Measurements from ENCODE around the gene PRDM16. TPM values are rescaled to one million over a fixed set of nuclear protein-coding genes. Genes with fewer than 3 reads are reported as not detected.

PRDM16 gene
- polyA plus RNA-seq, 1 of the 3 experiments (the other 2 are of a cell fraction): not detected

DNA sequence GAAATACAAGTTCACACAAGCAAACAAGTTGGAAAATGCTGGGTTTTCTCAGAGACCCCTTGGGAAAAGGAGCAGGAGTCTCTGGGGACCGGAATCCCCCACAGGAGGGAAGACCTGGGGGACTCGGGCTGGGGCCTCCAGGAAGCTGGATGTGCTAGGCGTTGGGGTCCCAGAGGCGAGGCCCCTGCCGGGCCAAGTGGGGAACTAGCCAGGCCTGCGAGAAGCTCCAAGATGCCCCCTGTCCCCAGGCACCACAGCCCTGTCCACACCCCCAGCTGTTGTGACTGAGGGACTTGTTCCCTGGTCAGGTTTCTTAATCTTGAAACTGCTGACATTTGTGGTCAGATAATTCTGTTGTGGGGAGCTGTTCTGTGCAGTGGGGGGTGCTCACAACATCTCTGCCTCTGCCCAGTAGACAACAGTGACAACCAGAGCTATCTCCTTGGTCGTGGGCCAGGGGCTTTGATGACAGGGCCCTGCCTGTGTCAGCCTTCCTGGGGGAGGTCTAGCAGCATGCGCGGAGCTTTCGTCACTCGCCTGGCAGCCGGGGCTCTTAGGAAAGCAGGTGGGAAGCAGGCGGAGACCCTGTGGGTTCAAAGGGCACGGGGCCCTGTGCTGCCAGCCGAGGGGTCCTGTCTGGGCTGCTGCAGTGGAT lies 259.1 kb downstream of the PRDM16 start:
- Histone ChIP-seq H3K4me1 (ENCODE audit: control insufficient read depth in 1 of 2, insufficient read depth in 2 of 2, low read depth in 1 of 2, low read length in 1 of 2) (no peaks in the 10 kb centered on the region), H3K79me2 (ENCODE audit: insufficient read depth) (no peaks in the 10 kb centered on the region), H3K36me3 (replicated peaks in 1 of 2; ENCODE audit: control insufficient read depth in 1 of 2, insufficient read depth in 2 of 2, low read length in 1 of 2) (no peaks in the 10 kb centered on the region), H3K9ac (no peak overlapping the region), H3K9me2 (no peaks in the 10 kb centered on the region), H3K9me3 (no peaks in the 10 kb centered on the region), H3K27me3 (ENCODE audit: insufficient read depth) (no peaks in the 10 kb centered on the region), H4K20me1 (ENCODE audit: insufficient read depth) (no peaks in the 10 kb centered on the region), H3K27ac (ENCODE audit: low read depth in 2 of 2, low read length in 1 of 2) (no peak overlapping the region), H3K4me3 (ENCODE audit: low read depth in 2 of 2, low read length in 1 of 2) (no peak overlapping the region), H3K4me2 (no peak overlapping the region), H3F3A (replicated peaks; ENCODE audit: insufficient read depth) (no peaks in the 10 kb centered on the region), H2AFZ (ENCODE audit: low read depth) (no peak overlapping the region)
- no peak for DNase-seq
- ChIA-PET POLR2A (no interaction called here), CTCF (interaction anchor here (0.7 to 1.0 kb wide), 2 partner anchors 8 to 21 kb away, joined by 3 read pairs; no protein-coding TSS in a partner anchor)
- no peak for TF ChIP-seq NFIC (IDR thresholded peaks at IDR 0.05; ENCODE audit: borderline replicate concordance)
- no peak for TF ChIP-seq SIN3A (IDR thresholded peaks at IDR 0.05; ENCODE audit: borderline replicate concordance, low read depth, low read length)
- TF ChIP-seq TAF1 (IDR thresholded peaks at IDR 0.05; ENCODE audit: borderline replicate concordance, low read depth, low read length): no peak
- no peak for TF ChIP-seq EZH2phosphoT487 (IDR thresholded peaks at IDR 0.05; ENCODE audit: borderline replicate concordance, low read depth)
- TF ChIP-seq FOSL2 (IDR thresholded peaks at IDR 0.05; ENCODE audit: borderline replicate concordance, low read depth): no peak
- no peak for TF ChIP-seq ELF1 (IDR thresholded peaks at IDR 0.05)
- TF ChIP-seq, protein P1, sequence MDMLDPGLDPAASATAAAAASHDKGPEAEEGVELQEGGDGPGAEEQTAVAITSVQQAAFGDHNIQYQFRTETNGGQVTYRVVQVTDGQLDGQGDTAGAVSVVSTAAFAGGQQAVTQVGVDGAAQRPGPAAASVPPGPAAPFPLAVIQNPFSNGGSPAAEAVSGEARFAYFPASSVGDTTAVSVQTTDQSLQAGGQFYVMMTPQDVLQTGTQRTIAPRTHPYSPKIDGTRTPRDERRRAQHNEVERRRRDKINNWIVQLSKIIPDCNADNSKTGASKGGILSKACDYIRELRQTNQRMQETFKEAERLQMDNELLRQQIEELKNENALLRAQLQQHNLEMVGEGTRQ (IDR thresholded peaks at IDR 0.05; ENCODE audit: borderline replicate concordance, low read depth, low read length): no peak
- no peak for TF ChIP-seq RCOR1 (IDR thresholded peaks at IDR 0.05; ENCODE audit: low read length)
- TF ChIP-seq GABPA (IDR thresholded peaks at IDR 0.05; ENCODE audit: low read depth): no peak
- TF ChIP-seq MEF2A (IDR thresholded peaks at IDR 0.05; ENCODE audit: borderline replicate concordance, low read depth): no peak
- TF ChIP-seq, protein P2, sequence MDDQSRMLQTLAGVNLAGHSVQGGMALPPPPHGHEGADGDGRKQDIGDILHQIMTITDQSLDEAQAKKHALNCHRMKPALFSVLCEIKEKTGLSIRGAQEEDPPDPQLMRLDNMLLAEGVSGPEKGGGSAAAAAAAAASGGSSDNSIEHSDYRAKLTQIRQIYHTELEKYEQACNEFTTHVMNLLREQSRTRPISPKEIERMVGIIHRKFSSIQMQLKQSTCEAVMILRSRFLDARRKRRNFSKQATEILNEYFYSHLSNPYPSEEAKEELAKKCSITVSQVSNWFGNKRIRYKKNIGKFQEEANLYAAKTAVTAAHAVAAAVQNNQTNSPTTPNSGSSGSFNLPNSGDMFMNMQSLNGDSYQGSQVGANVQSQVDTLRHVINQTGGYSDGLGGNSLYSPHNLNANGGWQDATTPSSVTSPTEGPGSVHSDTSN (IDR thresholded peaks at IDR 0.05): no peak
- no peak for TF ChIP-seq JUND (IDR thresholded peaks at IDR 0.05)
- WGBS (ENCODE audit: low lambda C conversion rate): 61% methylated on average over 10 of the region's 15 CpGs

DNA sequence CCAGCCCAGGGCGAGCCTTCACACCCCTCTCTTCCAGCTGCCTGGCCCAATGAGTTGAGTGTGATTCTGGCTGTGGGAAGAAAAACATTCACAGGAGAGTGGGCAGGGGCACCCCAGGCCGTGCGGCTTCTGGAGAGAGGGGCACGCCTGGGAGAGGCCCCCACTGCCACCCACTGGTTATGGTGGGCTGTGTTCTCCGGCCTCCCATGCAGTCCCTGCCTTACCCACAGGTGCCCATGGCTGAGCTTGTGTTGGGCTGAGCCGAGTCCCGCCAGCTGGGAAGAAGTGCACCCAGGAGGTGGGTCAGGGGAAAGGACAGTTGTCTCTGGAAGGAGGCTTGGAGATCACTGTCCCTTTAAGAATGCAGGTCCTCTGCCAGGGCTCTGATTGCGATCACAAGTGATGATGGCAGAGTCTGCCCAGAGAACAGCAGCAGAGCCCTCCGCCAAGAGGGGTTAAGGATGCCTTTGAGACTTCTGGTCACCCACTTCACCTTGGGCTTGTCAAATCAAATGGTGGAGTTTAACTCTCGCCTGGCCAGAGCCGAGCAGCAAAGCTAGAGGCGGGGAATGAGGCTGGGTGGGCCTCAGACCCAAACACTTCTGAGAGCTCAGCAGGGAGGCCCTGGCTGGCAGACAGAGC lies 260.8 kb downstream of the PRDM16 start:
- no peaks in the 10 kb centered on the region for H3K36me3 ChIP-seq (replicated peaks in 1 of 2; ENCODE audit: control insufficient read depth in 1 of 2, insufficient read depth in 2 of 2, low read length in 1 of 2)
- H3K4me3 ChIP-seq (ENCODE audit: low read depth in 2 of 2, low read length in 1 of 2): no peak overlapping the region
- POLR2A ChIA-PET: no interaction called here
- H3K27me3 ChIP-seq (ENCODE audit: insufficient read depth): no peaks in the 10 kb centered on the region
- H3K4me2 ChIP-seq: no peak overlapping the region
- DNase-seq: no peak
- no peaks in the 10 kb centered on the region for H3K9me3 ChIP-seq
- no peaks in the 10 kb centered on the region for H3K4me1 ChIP-seq (ENCODE audit: control insufficient read depth in 1 of 2, insufficient read depth in 2 of 2, low read depth in 1 of 2, low read length in 1 of 2)
- 53% methylated on average over 11 of the region's 12 CpGs for WGBS (ENCODE audit: low lambda C conversion rate)
- CTCF ChIA-PET: interaction anchor here (1.3 kb wide), 1 partner anchor 11 kb away, joined by 5 read pairs; no protein-coding TSS in a partner anchor
- no peak overlapping the region for H3K9ac ChIP-seq
- no peak overlapping the region for H2AFZ ChIP-seq (ENCODE audit: low read depth)
- H3K27ac ChIP-seq (ENCODE audit: low read depth in 2 of 2, low read length in 1 of 2): no peak overlapping the region
- no peaks in the 10 kb centered on the region for H4K20me1 ChIP-seq (ENCODE audit: insufficient read depth)
- H3K79me2 ChIP-seq (ENCODE audit: insufficient read depth): no peaks in the 10 kb centered on the region
- no peaks in the 10 kb centered on the region for H3K9me2 ChIP-seq
- TF ChIP-seq SMC3 (IDR thresholded peaks at IDR 0.05; ENCODE audit: low read depth, low read length) (no peak), ELF1 (IDR thresholded peaks at IDR 0.05) (no peak), SIN3A (IDR thresholded peaks at IDR 0.05; ENCODE audit: borderline replicate concordance, low read depth, low read length) (no peak)
- H3F3A ChIP-seq (replicated peaks; ENCODE audit: insufficient read depth): no peaks in the 10 kb centered on the region

Measured in SK-N-SH (cell line).